ENCODE data around the gene RFT1. TPM values are rescaled to one million over a fixed set of nuclear protein-coding genes. Genes with fewer than 3 reads are reported as not detected.

The RFT1 gene
- total RNA-seq, 1 experiment from 2014 or later: 33.6 TPM

DNA sequence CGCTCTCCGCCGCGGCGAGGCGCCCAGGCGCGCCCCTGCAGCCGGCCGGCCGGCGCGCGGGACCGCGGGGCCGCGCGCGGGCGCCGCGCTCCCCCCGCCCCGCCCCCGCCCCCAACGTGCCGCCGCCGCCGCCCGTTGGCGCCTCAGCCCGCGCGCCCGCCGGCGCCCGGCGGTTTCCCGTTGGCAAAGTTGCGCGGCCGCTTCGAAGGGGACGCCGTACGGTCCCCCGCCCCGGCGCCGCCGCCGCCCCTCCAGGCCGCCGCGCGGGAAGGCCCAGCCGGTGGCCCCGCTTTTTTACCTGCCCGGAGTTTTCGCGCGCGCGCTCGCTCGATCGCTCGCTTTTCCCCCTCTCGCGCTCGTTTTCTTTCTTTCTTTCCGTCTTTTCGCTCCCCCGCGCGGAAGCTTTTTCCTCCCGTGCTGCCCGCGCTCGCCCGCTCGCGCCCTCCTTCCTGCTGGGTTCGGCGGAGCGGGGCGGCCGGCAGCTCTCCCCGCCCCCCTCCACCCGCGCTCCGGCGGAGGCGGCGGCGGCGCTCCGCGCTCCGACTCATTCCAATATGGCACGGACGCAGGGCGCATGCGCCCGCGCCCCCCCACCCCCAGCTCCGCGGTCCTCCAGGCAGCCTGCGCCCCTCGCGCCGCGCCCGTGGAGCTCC is 84.6 kb downstream of the RFT1 start, which contains the start of gene SFMBT1:
Gene SFMBT1 (minus strand): TSS at position 556 of the 653 bp plus-strand sequence. CDS start 76,945 bp downstream, outside the sequence.
- intact Hi-C loops (cut with micrococcal nuclease): no loop called here
- Histone ChIP-seq H3K27me3 (ENCODE audit: insufficient read depth, low read length) (no peaks in the 10 kb centered on the region), H3K4me2 (ENCODE audit: low read length) (peak within 1 kb of the TSS; percentile 94), H2AFZ (ENCODE audit: low read depth, low read length, poor library complexity, severe bottlenecking) (peak within 1 kb of the TSS; percentile 76), H3K36me3 (ENCODE audit: control insufficient read depth in 1 of 2, insufficient read depth in 2 of 2, low read length in 2 of 2) (no peaks in the 10 kb centered on the region), H3K4me3 (replicated peaks in 1 of 2; ENCODE audit: low read depth in 1 of 2, low read length in 2 of 2) (peak within 1 kb of the TSS; percentile 67 to 79), H3K79me2 (ENCODE audit: insufficient read depth, low read length) (peaks cover 27% of the 10 kb centered on the region), H3K9me2 (ENCODE audit: insufficient read depth) (no peaks in the 10 kb centered on the region), H3K9me3 (ENCODE audit: control insufficient read depth in 1 of 2, insufficient read depth in 1 of 2, low read depth in 1 of 2, low read length in 2 of 2) (no peaks in the 10 kb centered on the region), H3K4me1 (ENCODE audit: control insufficient read depth in 1 of 2, insufficient read depth in 2 of 2, low read length in 2 of 2) (peaks cover 1 to 18% of the 10 kb centered on the region in 2 experiments; a peak in 3 of 4 replicates), H4K20me1 (ENCODE audit: insufficient read depth) (no peaks in the 10 kb centered on the region), H3K27ac (ENCODE audit: low read depth, low read length) (peak within 1 kb of the TSS; percentile 73), H3K9ac (ENCODE audit: low read length) (peak within 1 kb of the TSS; percentile 69)
- TF ChIP-seq SRF (IDR thresholded peaks at IDR 0.05; ENCODE audit: low read depth): no peak
- TF ChIP-seq JUND (IDR thresholded peaks at IDR 0.05): no peak
- TF ChIP-seq EZH2 (IDR thresholded peaks at IDR 0.05): no peak
- TF ChIP-seq, protein P1, sequence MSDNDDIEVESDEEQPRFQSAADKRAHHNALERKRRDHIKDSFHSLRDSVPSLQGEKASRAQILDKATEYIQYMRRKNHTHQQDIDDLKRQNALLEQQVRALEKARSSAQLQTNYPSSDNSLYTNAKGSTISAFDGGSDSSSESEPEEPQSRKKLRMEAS (IDR thresholded peaks at IDR 0.05): no peak
- TF ChIP-seq CBX3 (IDR thresholded peaks at IDR 0.05; ENCODE audit: low read depth): no peak
- TF ChIP-seq POLR2A (IDR thresholded peaks at IDR 0.05; ENCODE audit: borderline replicate concordance, extremely low read depth, insufficient read depth, insufficient read length): peak; percentile 34
- TF ChIP-seq POLR2AphosphoS5 (IDR thresholded peaks at IDR 0.05; ENCODE audit: low read depth, low read length): 0 out of 2 replicates have a peak, but pooled peaks have one; percentile 10
- no peak for TF ChIP-seq RAD21 (IDR thresholded peaks at IDR 0.05; ENCODE audit: low read depth)
- TF ChIP-seq EGR1 (IDR thresholded peaks at IDR 0.05; ENCODE audit: low read depth): peak; percentile 44; the same call in 1 of the 2 replicates
- ChIA-PET RAD21 (ENCODE audit: low non-redundant PET in 1 of 2, low total read pairs in 2 of 2, uncharacterized antibody in 2 of 2, unreplicated experiment in 2 of 2) (interaction anchor here in 1 of 2 experiments (0.7 kb wide), 1 partner anchor 11 kb away, joined by 5 read pairs; no protein-coding TSS in a partner anchor), POLR2A (no interaction called here), CTCF (no interaction called here)
- DNase-seq (ENCODE audit: low read depth, low spot score) (no peak), ATAC-seq (peak; percentile 70)
- BruUV-seq (replicated peaks): no TSS peak
